Chondrocyte (in vitro differentiated cells): Measurements from ENCODE around the gene SYVN1. TPM values are rescaled to one million over a fixed set of nuclear protein-coding genes. Genes with fewer than 3 reads are reported as not detected.

Source experiments
- DNase-seq: peaks from one replicate; pipeline ENCODE4 v3.0.0; 2021; ENCODE audit warnings: mixed read lengths, low spot score
- H3K27ac Mint-ChIP-seq: one replicate; pipeline ENCODE4 v1.8.0; 2021; ENCODE audit warnings: mild to moderate bottlenecking, moderate library complexity, mixed read lengths; ENCODE audit not compliant: unreplicated experiment
- H3K27me3 Mint-ChIP-seq: 2 replicates; pipeline ENCODE4 v1.8.0; 2021; ENCODE audit warnings: low read depth, mixed read lengths
- H3K36me3 Mint-ChIP-seq: 2 replicates; pipeline ENCODE4 v1.8.0; 2021; ENCODE audit warnings: low read depth, mixed read lengths
- H3K4me1 Mint-ChIP-seq: 2 replicates; pipeline ENCODE4 v1.8.0; 2021; ENCODE audit warnings: low read depth, mild to moderate bottlenecking, mixed read lengths
- H3K4me3 Mint-ChIP-seq: one replicate; pipeline ENCODE4 v1.8.0; 2021; ENCODE audit warnings: mild to moderate bottlenecking, moderate library complexity, mixed read lengths; ENCODE audit not compliant: unreplicated experiment
- H3K9me3 Mint-ChIP-seq: 2 replicates; pipeline ENCODE4 v1.8.0; 2021; ENCODE audit warnings: low read depth, mixed read lengths
- CTCF ChIP-seq: fragments of 200-600 bp; sonication (generic); IDR thresholded peaks from 2 replicates; pipeline ENCODE4 v1.5.0; 2021; ENCODE audit warnings: antibody characterized with exemption, mild to moderate bottlenecking, moderate library complexity
- total RNA-seq: library from RNA; stranded (reverse); gene quantifications from 3 replicates; pipeline ENCODE4 v1.2.1, GENCODE V29; 2021

SYVN1 gene
- total RNA-seq, 1 donor from 2014 or later = 53.5 TPM

- H3K9me3 Mint-ChIP-seq = no peaks in the 10 kb centered on the region
- no peaks in the 10 kb centered on the region for H3K36me3 Mint-ChIP-seq
- H3K4me1 Mint-ChIP-seq = peaks cover 15% of the 10 kb centered on the region
- peak overlapping the region; percentile 88 for H3K4me3 Mint-ChIP-seq
- no peaks in the 10 kb centered on the region for H3K27me3 Mint-ChIP-seq
- TF ChIP-seq CTCF = no peak
- H3K27ac Mint-ChIP-seq = peak overlapping the region; percentile 88
- no peak for DNase-seq
Measured at GRCh38 chr11:65095427-65095826, 38.9 kb downstream of the SYVN1 start.

- peaks cover 4% of the 10 kb centered on the region for H3K4me1 Mint-ChIP-seq
- TF ChIP-seq CTCF = no peak
- H3K9me3 Mint-ChIP-seq = no peaks in the 10 kb centered on the region
- DNase-seq = no peak
- peaks cover 22% of the 10 kb centered on the region for H3K36me3 Mint-ChIP-seq
- H3K27ac Mint-ChIP-seq = no peak overlapping the region
- no peak overlapping the region for H3K4me3 Mint-ChIP-seq
- H3K27me3 Mint-ChIP-seq = no peaks in the 10 kb centered on the region
Measured at GRCh38 chr11:65090628-65091027, 43.7 kb downstream of the SYVN1 start.

- H3K27ac Mint-ChIP-seq = no peak overlapping the region
- H3K4me1 Mint-ChIP-seq = peaks cover 13% of the 10 kb centered on the region
- no peak for TF ChIP-seq CTCF
Measured at GRCh38 chr11:65089621-65090020, 44.7 kb downstream of the SYVN1 start.

GRCh38 chr11:65087827-65088226, 46.5 kb downstream of the SYVN1 start:
- Mint-ChIP-seq H3K36me3 (peaks cover 23% of the 10 kb centered on the region), H3K27me3 (no peaks in the 10 kb centered on the region), H3K4me1 (peaks cover 28% of the 10 kb centered on the region), H3K9me3 (no peaks in the 10 kb centered on the region), H3K27ac (no peak overlapping the region), H3K4me3 (no peak overlapping the region)
- no peak for DNase-seq
- no peak for TF ChIP-seq CTCF

More at GRCh38 chr11:65089621-65090020, 44.7 kb downstream of the SYVN1 start:
- H3K4me3 Mint-ChIP-seq = no peak overlapping the region
- H3K27me3 Mint-ChIP-seq = no peaks in the 10 kb centered on the region
- no peaks in the 10 kb centered on the region for H3K9me3 Mint-ChIP-seq
- no peak for DNase-seq
- H3K36me3 Mint-ChIP-seq = peaks cover 23% of the 10 kb centered on the region

- no peaks in the 10 kb centered on the region for H3K9me3 Mint-ChIP-seq
- DNase-seq = no peak
- H3K4me3 Mint-ChIP-seq = no peak overlapping the region
- no peaks in the 10 kb centered on the region for H3K27me3 Mint-ChIP-seq
- H3K4me1 Mint-ChIP-seq = peaks cover 31% of the 10 kb centered on the region
- H3K27ac Mint-ChIP-seq = no peak overlapping the region
- peaks cover 23% of the 10 kb centered on the region for H3K36me3 Mint-ChIP-seq
- TF ChIP-seq CTCF = no peak
Measured at GRCh38 chr11:65087216-65087615, 47.1 kb downstream of the SYVN1 start.
